DOHH2 (cell line): ENCODE data around the gene PTPA.
"Not testable (repeated sequence)": the region's sequence is repeated elsewhere in the genome, so short reads cannot be mapped to it uniquely, and the experiment has no call there.

Experiments
- EZH2phosphoT487 ChIP-seq: fragments of 200-600 bp; sonication (generic); IDR thresholded peaks from 2 replicates; pipeline ENCODE4 v1.6.1; 2017; ENCODE audit warnings: borderline replicate concordance, mild to moderate bottlenecking, antibody characterized with exemption, low read length, moderate library complexity, mixed read lengths
- TF ChIP-seq, protein P1 (sequence below): fragments of 200-600 bp; sonication (generic); IDR thresholded peaks from one replicate; pipeline ENCODE4 v1.5.1; 2014; ENCODE audit warnings: antibody characterized with exemption, mild to moderate bottlenecking, low read depth, low read length; ENCODE audit not compliant: poor library complexity, severe bottlenecking

DNA sequence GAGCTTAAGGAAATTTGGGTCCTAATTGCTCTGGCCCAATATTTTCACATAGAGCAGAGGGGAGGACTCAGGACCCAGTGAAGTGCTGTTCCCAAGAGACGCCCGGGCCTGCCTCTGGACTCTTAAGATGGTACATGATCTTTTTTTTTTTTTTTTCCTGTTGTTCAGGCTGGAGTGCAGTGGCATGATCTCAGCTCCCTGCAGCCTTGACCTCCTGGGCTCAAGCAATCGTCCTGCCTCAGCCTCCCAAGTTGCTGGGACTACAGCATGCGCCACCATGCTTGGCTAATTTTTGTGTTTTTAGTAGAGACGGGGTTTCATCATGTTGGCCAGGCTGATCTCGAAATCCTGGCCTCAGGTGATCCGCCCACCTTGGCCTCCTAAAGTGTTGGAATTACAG, 19.1 kb downstream of the PTPA start:
- TF ChIP-seq, protein P1, sequence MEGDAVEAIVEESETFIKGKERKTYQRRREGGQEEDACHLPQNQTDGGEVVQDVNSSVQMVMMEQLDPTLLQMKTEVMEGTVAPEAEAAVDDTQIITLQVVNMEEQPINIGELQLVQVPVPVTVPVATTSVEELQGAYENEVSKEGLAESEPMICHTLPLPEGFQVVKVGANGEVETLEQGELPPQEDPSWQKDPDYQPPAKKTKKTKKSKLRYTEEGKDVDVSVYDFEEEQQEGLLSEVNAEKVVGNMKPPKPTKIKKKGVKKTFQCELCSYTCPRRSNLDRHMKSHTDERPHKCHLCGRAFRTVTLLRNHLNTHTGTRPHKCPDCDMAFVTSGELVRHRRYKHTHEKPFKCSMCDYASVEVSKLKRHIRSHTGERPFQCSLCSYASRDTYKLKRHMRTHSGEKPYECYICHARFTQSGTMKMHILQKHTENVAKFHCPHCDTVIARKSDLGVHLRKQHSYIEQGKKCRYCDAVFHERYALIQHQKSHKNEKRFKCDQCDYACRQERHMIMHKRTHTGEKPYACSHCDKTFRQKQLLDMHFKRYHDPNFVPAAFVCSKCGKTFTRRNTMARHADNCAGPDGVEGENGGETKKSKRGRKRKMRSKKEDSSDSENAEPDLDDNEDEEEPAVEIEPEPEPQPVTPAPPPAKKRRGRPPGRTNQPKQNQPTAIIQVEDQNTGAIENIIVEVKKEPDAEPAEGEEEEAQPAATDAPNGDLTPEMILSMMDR = not testable (repeated sequence)
- TF ChIP-seq EZH2phosphoT487 = not testable (repeated sequence)
